ENCODE data around the gene OVCH1.
A peak's percentile ranks its signal among the peaks of the same experiment; 100 is the strongest.
"Not testable (repeated sequence)": the region's sequence is repeated elsewhere in the genome, so short reads cannot be mapped to it uniquely, and the experiment has no call there.

Gene OVCH1

GRCh38 chr12:29438752-29439408 lies 58.6 kb downstream of the OVCH1 start:
- H3K4me1 ChIP-seq (ENCODE audit: control insufficient read depth, insufficient read depth, low read length) = no peaks in the 10 kb centered on the region
- H3K27ac ChIP-seq (ENCODE audit: low read depth, low read length) = no peak overlapping the region
- H3K4me3 ChIP-seq (ENCODE audit: low read depth, low read length) = no peak overlapping the region
- no peaks in the 10 kb centered on the region for H3K9me3 ChIP-seq (ENCODE audit: control insufficient read depth, insufficient read depth, low read length)
- H3K36me3 ChIP-seq (ENCODE audit: control insufficient read depth, insufficient read depth, low read length) = no peaks in the 10 kb centered on the region
- H3K9ac ChIP-seq (ENCODE audit: low read depth, low read length) = no peak overlapping the region
- no peaks in the 10 kb centered on the region for H3K27me3 ChIP-seq (ENCODE audit: control insufficient read depth, insufficient read depth, low read length)

GRCh38 chr12:29437575-29437974 lies 59.9 kb downstream of the OVCH1 start:
- no peak overlapping the region for H3K27ac ChIP-seq (ENCODE audit: low read depth, low read length)

GRCh38 chr12:29436815-29437214 lies 60.7 kb downstream of the OVCH1 start:
- H3K9ac ChIP-seq (ENCODE audit: low read depth, low read length); H3K4me3 ChIP-seq (ENCODE audit: low read depth, low read length); H3K4me1 ChIP-seq (ENCODE audit: control insufficient read depth, insufficient read depth, low read length); H3K36me3 ChIP-seq (ENCODE audit: control insufficient read depth, insufficient read depth, low read length); H3K9me3 ChIP-seq (ENCODE audit: control insufficient read depth, insufficient read depth, low read length); H3K27ac ChIP-seq (ENCODE audit: low read depth, low read length); H3K27me3 ChIP-seq (ENCODE audit: control insufficient read depth, insufficient read depth, low read length): not testable (repeated sequence)

More at GRCh38 chr12:29437575-29437974, 59.9 kb downstream of the OVCH1 start:
- no peaks in the 10 kb centered on the region for H3K36me3 ChIP-seq (ENCODE audit: control insufficient read depth, insufficient read depth, low read length)
- no peaks in the 10 kb centered on the region for H3K9me3 ChIP-seq (ENCODE audit: control insufficient read depth, insufficient read depth, low read length)
- no peak overlapping the region for H3K9ac ChIP-seq (ENCODE audit: low read depth, low read length)
- H3K4me3 ChIP-seq (ENCODE audit: low read depth, low read length) = no peak overlapping the region
- H3K4me1 ChIP-seq (ENCODE audit: control insufficient read depth, insufficient read depth, low read length) = no peaks in the 10 kb centered on the region
- no peaks in the 10 kb centered on the region for H3K27me3 ChIP-seq (ENCODE audit: control insufficient read depth, insufficient read depth, low read length)

GRCh38 chr12:29431513-29431912 lies 66.0 kb downstream of the OVCH1 start:
- no peaks in the 10 kb centered on the region for H3K9me3 ChIP-seq (ENCODE audit: control insufficient read depth, insufficient read depth, low read length)
- H3K36me3 ChIP-seq (ENCODE audit: control insufficient read depth, insufficient read depth, low read length) = no peaks in the 10 kb centered on the region
- H3K4me3 ChIP-seq (ENCODE audit: low read depth, low read length) = no peak overlapping the region
- H3K27ac ChIP-seq (ENCODE audit: low read depth, low read length) = no peak overlapping the region
- H3K27me3 ChIP-seq (ENCODE audit: control insufficient read depth, insufficient read depth, low read length) = no peaks in the 10 kb centered on the region
- H3K9ac ChIP-seq (ENCODE audit: low read depth, low read length) = no peak overlapping the region
- no peaks in the 10 kb centered on the region for H3K4me1 ChIP-seq (ENCODE audit: control insufficient read depth, insufficient read depth, low read length)

GRCh38 chr12:29430716-29431044 lies 66.8 kb downstream of the OVCH1 start:
- H3K9ac ChIP-seq (ENCODE audit: low read depth, low read length) = no peak overlapping the region
- no peaks in the 10 kb centered on the region for H3K36me3 ChIP-seq (ENCODE audit: control insufficient read depth, insufficient read depth, low read length)
- no peak overlapping the region for H3K4me3 ChIP-seq (ENCODE audit: low read depth, low read length)
- no peaks in the 10 kb centered on the region for H3K9me3 ChIP-seq (ENCODE audit: control insufficient read depth, insufficient read depth, low read length)
- peak overlapping the region; percentile 70 for H3K27ac ChIP-seq (ENCODE audit: low read depth, low read length)
- no peaks in the 10 kb centered on the region for H3K27me3 ChIP-seq (ENCODE audit: control insufficient read depth, insufficient read depth, low read length)
- H3K4me1 ChIP-seq (ENCODE audit: control insufficient read depth, insufficient read depth, low read length) = no peaks in the 10 kb centered on the region

GRCh38 chr12:29429999-29430715 lies 67.3 kb downstream of the OVCH1 start:
- no peaks in the 10 kb centered on the region for H3K27me3 ChIP-seq (ENCODE audit: control insufficient read depth, insufficient read depth, low read length)
- peak overlapping the region; percentile 70 for H3K27ac ChIP-seq (ENCODE audit: low read depth, low read length)
- H3K9me3 ChIP-seq (ENCODE audit: control insufficient read depth, insufficient read depth, low read length) = no peaks in the 10 kb centered on the region
- H3K4me3 ChIP-seq (ENCODE audit: low read depth, low read length) = no peak overlapping the region
- no peaks in the 10 kb centered on the region for H3K36me3 ChIP-seq (ENCODE audit: control insufficient read depth, insufficient read depth, low read length)
- no peaks in the 10 kb centered on the region for H3K4me1 ChIP-seq (ENCODE audit: control insufficient read depth, insufficient read depth, low read length)
- H3K9ac ChIP-seq (ENCODE audit: low read depth, low read length) = no peak overlapping the region

GRCh38 chr12:29428633-29429032 lies 68.9 kb downstream of the OVCH1 start:
- no peak overlapping the region for H3K9ac ChIP-seq (ENCODE audit: low read depth, low read length)

GRCh38 chr12:29427964-29428363 lies 69.5 kb downstream of the OVCH1 start:
- Histone ChIP-seq H3K4me1 (ENCODE audit: control insufficient read depth, insufficient read depth, low read length) (no peaks in the 10 kb centered on the region), H3K9me3 (ENCODE audit: control insufficient read depth, insufficient read depth, low read length) (peaks cover 11% of the 10 kb centered on the region), H3K4me3 (ENCODE audit: low read depth, low read length) (no peak overlapping the region), H3K27ac (ENCODE audit: low read depth, low read length) (no peak overlapping the region), H3K27me3 (ENCODE audit: control insufficient read depth, insufficient read depth, low read length) (no peaks in the 10 kb centered on the region), H3K9ac (ENCODE audit: low read depth, low read length) (no peak overlapping the region), H3K36me3 (ENCODE audit: control insufficient read depth, insufficient read depth, low read length) (no peaks in the 10 kb centered on the region)

More at GRCh38 chr12:29428633-29429032, 68.9 kb downstream of the OVCH1 start:
- no peak overlapping the region for H3K4me3 ChIP-seq (ENCODE audit: low read depth, low read length)
- H3K4me1 ChIP-seq (ENCODE audit: control insufficient read depth, insufficient read depth, low read length) = no peaks in the 10 kb centered on the region
- H3K27ac ChIP-seq (ENCODE audit: low read depth, low read length) = no peak overlapping the region
- H3K36me3 ChIP-seq (ENCODE audit: control insufficient read depth, insufficient read depth, low read length) = no peaks in the 10 kb centered on the region
- peaks cover 4% of the 10 kb centered on the region; the same call in 1 of the 2 replicates for H3K9me3 ChIP-seq (ENCODE audit: control insufficient read depth, insufficient read depth, low read length)
- H3K27me3 ChIP-seq (ENCODE audit: control insufficient read depth, insufficient read depth, low read length) = no peaks in the 10 kb centered on the region

GRCh38 chr12:29426498-29426897 lies 71.0 kb downstream of the OVCH1 start:
- Histone ChIP-seq H3K4me1 (ENCODE audit: control insufficient read depth, insufficient read depth, low read length) (no peaks in the 10 kb centered on the region), H3K27me3 (ENCODE audit: control insufficient read depth, insufficient read depth, low read length) (no peaks in the 10 kb centered on the region), H3K9ac (ENCODE audit: low read depth, low read length) (no peak overlapping the region), H3K27ac (ENCODE audit: low read depth, low read length) (no peak overlapping the region), H3K9me3 (ENCODE audit: control insufficient read depth, insufficient read depth, low read length) (peaks cover 15% of the 10 kb centered on the region), H3K4me3 (ENCODE audit: low read depth, low read length) (no peak overlapping the region), H3K36me3 (ENCODE audit: control insufficient read depth, insufficient read depth, low read length) (no peaks in the 10 kb centered on the region)

GRCh38 chr12:29425722-29426121 lies 71.8 kb downstream of the OVCH1 start:
- Histone ChIP-seq H3K27ac (ENCODE audit: low read depth, low read length) (no peak overlapping the region), H3K36me3 (ENCODE audit: control insufficient read depth, insufficient read depth, low read length) (no peaks in the 10 kb centered on the region), H3K27me3 (ENCODE audit: control insufficient read depth, insufficient read depth, low read length) (no peaks in the 10 kb centered on the region), H3K4me3 (ENCODE audit: low read depth, low read length) (no peak overlapping the region), H3K4me1 (ENCODE audit: control insufficient read depth, insufficient read depth, low read length) (no peaks in the 10 kb centered on the region), H3K9ac (ENCODE audit: low read depth, low read length) (no peak overlapping the region), H3K9me3 (ENCODE audit: control insufficient read depth, insufficient read depth, low read length) (peaks cover 15% of the 10 kb centered on the region)

GRCh38 chr12:29416748-29417147 lies 80.7 kb downstream of the OVCH1 start:
- Histone ChIP-seq H3K9ac (ENCODE audit: low read depth, low read length) (no peak overlapping the region), H3K4me3 (ENCODE audit: low read depth, low read length) (no peak overlapping the region), H3K4me1 (ENCODE audit: control insufficient read depth, insufficient read depth, low read length) (no peaks in the 10 kb centered on the region), H3K27me3 (ENCODE audit: control insufficient read depth, insufficient read depth, low read length) (no peaks in the 10 kb centered on the region), H3K36me3 (ENCODE audit: control insufficient read depth, insufficient read depth, low read length) (no peaks in the 10 kb centered on the region), H3K27ac (ENCODE audit: low read depth, low read length) (no peak overlapping the region), H3K9me3 (ENCODE audit: control insufficient read depth, insufficient read depth, low read length) (peaks cover 13% of the 10 kb centered on the region)

Measured in HUES48 (cell line).